AG04450 (cell line): ENCODE data around the gene PEDS1. TPM values are rescaled to one million over a fixed set of nuclear protein-coding genes. Genes with fewer than 3 reads are reported as not detected.
A peak's percentile ranks its signal among the peaks of the same experiment; 100 is the strongest.
"Not testable (repeated sequence)": the region's sequence is repeated elsewhere in the genome, so short reads cannot be mapped to it uniquely, and the experiment has no call there.

Experiments
- CTCF ChIA-PET: fragments of 300-600, 350-600 bp; formaldehyde crosslinking; extraction: SDS; loops from one replicate; lab custom pipeline; 2022; ENCODE audit warnings: antibody characterized with exemption, inconsistent platforms; lab: Charles Lee
- POLR2A ChIA-PET: fragments of 350-600 bp; formaldehyde crosslinking; extraction: SDS; loops from one replicate; lab custom pipeline; 2021; ENCODE audit warnings: antibody characterized with exemption, inconsistent platforms; lab: Yijun Ruan, JAX
- DNase-seq: peaks from one replicate; pipeline ENCODE4 v3.0.0-alpha.2; 2011; ENCODE audit warnings: low read depth, low spot score
- H3K27ac ChIP-seq: one replicate; pipeline ENCODE4 v1.5.1; 2012; ENCODE audit warnings: low read depth, low read length, control low read depth
- H3K27me3 ChIP-seq: one replicate; pipeline ENCODE4 v1.6.0; 2012; ENCODE audit warnings: low read length; ENCODE audit not compliant: control insufficient read depth, insufficient read depth
- H3K4me3 ChIP-seq: 2 replicates; pipeline ENCODE4 v1.5.1; 2011; ENCODE audit warnings: mild to moderate bottlenecking, low read depth, low read length, control low read depth
- H3K9me3 ChIP-seq: 2 replicates; pipeline ENCODE4 v1.5.1; 2012; ENCODE audit warnings: low read length; ENCODE audit not compliant: control insufficient read depth, insufficient read depth
- CTCF ChIP-seq: IDR thresholded peaks from 2 replicates; pipeline ENCODE4 v1.5.1; 2011; ENCODE audit warnings: low read depth, low read length, control low read depth, inconsistent platforms
- polyA plus RNA-seq: library from polyadenylated mRNA; depleted of rRNA; stranded (reverse); fragments of >200 nt; gene quantifications from 2 replicates; pipeline ENCODE4 v1.2.3, GENCODE V29; 2011; rRNA removed

Gene PEDS1
- polyA plus RNA-seq, 1 experiment: 24.7 TPM

GRCh38 chr20:50107796-50108331 lies 45.7 kb downstream of the PEDS1 start:
- no peaks in the 10 kb centered on the region for H3K27me3 ChIP-seq
- CTCF ChIA-PET: interaction anchor here (1.1 kb wide), 2 partner anchors 16 to 129 kb away, joined by 3 read pairs; no protein-coding TSS in a partner anchor
- no peak overlapping the region for H3K4me3 ChIP-seq
- no peak for TF ChIP-seq CTCF
- DNase-seq: no peak
- H3K27ac ChIP-seq: peak overlapping the region; percentile 11
- POLR2A ChIA-PET: no interaction called here
- no peaks in the 10 kb centered on the region for H3K9me3 ChIP-seq

DNA sequence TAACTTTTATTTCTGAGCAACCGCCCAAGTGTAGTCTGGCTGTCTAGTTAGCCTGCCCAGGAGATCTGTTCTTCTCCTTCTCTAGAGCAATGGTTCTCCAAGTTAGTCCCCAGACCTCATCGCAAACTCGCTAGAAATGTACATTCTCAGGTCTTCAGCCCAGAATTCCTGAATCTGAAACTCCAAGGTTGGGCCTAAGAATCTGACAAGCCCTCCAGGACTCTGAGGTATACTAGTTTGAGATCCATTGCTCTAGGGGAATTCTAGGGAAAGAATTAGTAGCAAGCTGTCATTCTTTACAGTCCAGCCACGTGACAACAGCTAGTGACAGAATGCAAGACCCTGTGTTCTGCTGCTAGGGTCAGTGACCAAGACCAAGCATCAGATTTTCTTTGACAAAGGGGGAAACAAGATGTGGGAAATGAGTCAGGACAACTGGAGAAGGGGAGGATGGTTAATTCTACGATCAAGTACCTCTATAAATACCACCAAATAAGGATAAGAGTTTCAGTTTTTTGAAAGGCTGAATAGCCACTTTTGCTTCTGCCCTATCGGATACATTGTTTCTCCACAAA lies 46.4 kb downstream of the PEDS1 start:
- H3K4me3 ChIP-seq: no peak overlapping the region
- POLR2A ChIA-PET: no interaction called here
- CTCF ChIA-PET: interaction anchor here (1.1 to 2.1 kb wide), 2 partner anchors 15 to 72 kb away, joined by 3 to 7 read pairs; no protein-coding TSS in a partner anchor
- TF ChIP-seq CTCF: no peak
- no peaks in the 10 kb centered on the region for H3K27me3 ChIP-seq
- H3K27ac ChIP-seq: peak overlapping the region; percentile 12
- H3K9me3 ChIP-seq: no peaks in the 10 kb centered on the region
- no peak for DNase-seq

- H3K27me3 ChIP-seq, H3K9me3 ChIP-seq, H3K4me3 ChIP-seq, H3K27ac ChIP-seq, DNase-seq: not testable (repeated sequence)
- POLR2A ChIA-PET: interaction anchor here (0.7 to 1.1 kb wide), 3 partner anchors 59 to 718 kb away, joined by 3 to 4 read pairs (median 3); no protein-coding TSS in a partner anchor
- CTCF ChIA-PET: interaction anchor here (0.8 to 2.1 kb wide), 4 partner anchors 14 to 128 kb away, joined by 3 to 8 read pairs (median 5); no protein-coding TSS in a partner anchor
Observed at GRCh38 chr20:50106669-50107068, 46.9 kb downstream of the PEDS1 start.

Other genes starting within 250 kb of the PEDS1 start
- gene SPATA2, start 238.2 kb downstream of the PEDS1 start, polyA plus RNA-seq: 4.3 and 4.7 TPM in 2 replicates
- gene RNF114, start 217.3 kb downstream of the PEDS1 start, polyA plus RNA-seq: 69.6 and 87.4 TPM in 2 replicates
- gene SNAI1, start 170.7 kb downstream of the PEDS1 start, polyA plus RNA-seq: 2.3 and 3.5 TPM in 2 replicates
- gene UBE2V1, start 40.6 kb downstream of the PEDS1 start, polyA plus RNA-seq: 148 and 171 TPM in 2 replicates
- gene CEBPB, start 37.1 kb upstream of the PEDS1 start, polyA plus RNA-seq: 19.1 and 23.6 TPM in 2 replicates